HepG2 (cell line): Measurements from ENCODE around the gene C10orf120. TPM values are rescaled to one million over a fixed set of nuclear protein-coding genes. Genes with fewer than 3 reads are reported as not detected.

Experiments used
- ATAC-seq: fragments of 200-7000 bp; cut with Tn5 transposase; 3 replicates; pipeline ENCODE4 v1.9.1; 2020; ENCODE audit warnings: mild to moderate bottlenecking, moderate library complexity
- BruUV-seq: library from RNA; stranded (reverse); fragments of 400-500 nt; replicated peaks from 2 replicates; lab custom pipeline; 2021; lab: Mats Ljungman, UMichigan
- CTCF ChIA-PET: fragments of 300-600 bp; formaldehyde crosslinking; extraction: SDS; loops from one replicate; lab custom pipeline; 2021; ENCODE audit warnings: low total read pairs, inconsistent platforms, low intra/inter-chr PET ratio; lab: Yijun Ruan, JAX
- POLR2A ChIA-PET: fragments of 350-600 bp; sonication (Branson Sonifier 250); formaldehyde crosslinking; loops from one replicate; lab custom pipeline; 2020; ENCODE audit warnings: antibody characterized with exemption, inconsistent platforms; lab: Yijun Ruan, JAX
- DNase-seq: peaks from one replicate; pipeline ENCODE4 v3.0.0-alpha.2; 2015; ENCODE audit warnings: low spot score
- FAIRE-seq: peaks from 3 replicates; lab custom pipeline; 2011; peaks lifted over from hg19 to GRCh38; lab: Jason Lieb, UNC
- H2AFZ ChIP-seq: one replicate; pipeline ENCODE4 v1.6.1; 2011; ENCODE audit warnings: low read length, inconsistent platforms
- H3K27ac ChIP-seq: fragments of 300-600 bp; 3 replicates; pipeline ENCODE4 v1.8.0; 2011; ENCODE audit warnings: mixed run types, mild to moderate bottlenecking, mixed read lengths, low read length, inconsistent platforms; ENCODE audit not compliant: insufficient read depth; ENCODE audit errors: extremely low read length
- H3K27me3 ChIP-seq, 2 experiments: fragments of 200-600 bp in 1 of 2; 2 replicates in 1 of 2; 3 replicates in 1 of 2; pipeline versions ENCODE4 v1.6.0 to v1.8.0; 2011; ENCODE audit warnings: low read length in 2 of 2, mild to moderate bottlenecking in 2 of 2, moderate library complexity in 2 of 2, inconsistent platforms in 1 of 2; ENCODE audit not compliant: insufficient read depth in 2 of 2, control insufficient read depth in 1 of 2
- H3K36me3 ChIP-seq, 2 experiments: fragments of 200-600 bp in 1 of 2; replicated peaks in 1 of 2; 2 replicates in 1 of 2; 3 replicates in 1 of 2; pipeline versions ENCODE4 v1.5.1 to v1.8.0; 2011; ENCODE audit warnings: low read length in 2 of 2, inconsistent platforms in 1 of 2; ENCODE audit not compliant: insufficient read depth in 2 of 2, control insufficient read depth in 1 of 2
- H3K4me1 ChIP-seq: 2 replicates; pipeline ENCODE4 v1.5.1; 2012; ENCODE audit warnings: low read length, inconsistent platforms; ENCODE audit not compliant: insufficient read depth
- H3K4me2 ChIP-seq: 2 replicates; pipeline ENCODE4 v1.6.0; 2011; ENCODE audit warnings: low read depth, low read length, inconsistent platforms
- H3K4me3 ChIP-seq, 3 experiments: fragments of 200-600 bp in 1 of 3; sonication (generic), shearing (Covaris generic) in 1 of 3; replicated peaks in 1 of 3; 2 replicates each; pipeline ENCODE4 v1.5.1; 2011 to 2016; ENCODE audit warnings: low read length in 3 of 3, inconsistent platforms in 2 of 3, low read depth in 2 of 3, mild to moderate bottlenecking in 2 of 3, control low read depth in 1 of 3, mixed read lengths in 1 of 3; ENCODE audit not compliant: insufficient read depth in 1 of 3
- H3K79me2 ChIP-seq: one replicate; pipeline ENCODE4 v1.6.1; 2011; ENCODE audit warnings: low read length, inconsistent platforms; ENCODE audit not compliant: insufficient read depth
- H3K9ac ChIP-seq: 2 replicates; pipeline ENCODE4 v1.6.0; 2011; ENCODE audit warnings: mild to moderate bottlenecking, low read depth, low read length, inconsistent platforms; ENCODE audit not compliant: insufficient read depth
- H3K9me3 ChIP-seq: 2 replicates; pipeline ENCODE4 v1.5.1; 2012; ENCODE audit warnings: mild to moderate bottlenecking, low read length
- H4K20me1 ChIP-seq: 2 replicates; pipeline ENCODE4 v1.6.0; 2011; ENCODE audit warnings: inconsistent platforms, mild to moderate bottlenecking, low read length, moderate library complexity; ENCODE audit not compliant: insufficient read depth
- HOXA7 ChIP-seq: sonication (generic); formaldehyde crosslinking; IDR thresholded peaks from 2 replicates; pipeline ENCODE4 v1.8.1; 2022; ENCODE audit warnings: mild to moderate bottlenecking, missing genetic modification reagents, moderate library complexity
- MBD4 ChIP-seq: IDR thresholded peaks from 2 replicates; pipeline ENCODE4 v1.6.1; 2012; ENCODE audit warnings: low read length, inconsistent platforms, borderline replicate concordance
- ZBTB25 ChIP-seq: IDR thresholded peaks from 2 replicates; pipeline ENCODE4 v1.6.1; 2018; ENCODE audit warnings: missing genetic modification reagents
- ZBTB37 ChIP-seq: sonication (generic); formaldehyde crosslinking; IDR thresholded peaks from 2 replicates; pipeline ENCODE4 v1.4.0; 2020; ENCODE audit warnings: mild to moderate bottlenecking, missing genetic modification reagents
- ZNF496 ChIP-seq: sonication (generic); formaldehyde crosslinking; IDR thresholded peaks from 2 replicates; pipeline ENCODE4 v1.8.1; 2023; ENCODE audit warnings: mild to moderate bottlenecking, moderate library complexity, missing genetic modification reagents; ENCODE audit not compliant: insufficient replicate concordance
- ZNF615 ChIP-seq: sonication (generic); formaldehyde crosslinking; IDR thresholded peaks from 2 replicates; pipeline ENCODE4 v1.5.0; 2020; ENCODE audit warnings: mild to moderate bottlenecking, missing genetic modification reagents, borderline replicate concordance
- WGBS: methylation state at CpG from one replicate; pipeline ENCODE4 v1.1.6; 2017; ENCODE audit warnings: low lambda C conversion rate; 5-methylcytosine and 5-hydroxymethylcytosine counted together
- in situ Hi-C: cut with HindIII; loops from 2 replicates; pipeline ENCODE4 v1.10.0; 2017; ENCODE audit warnings: low pct_unique_long_range_greater_than_20kb; ENCODE audit not compliant: extremely low pct_ligation_motif_present
- intact Hi-C: fragments of 100-400 bp; cut with micrococcal nuclease; formaldehyde crosslinking; loops from one replicate; pipeline ENCODE4 v1.10.0; 2022; ENCODE audit not compliant: unreplicated experiment
- polyA plus RNA-seq, 8 experiments: library from polyadenylated mRNA; depleted of rRNA in 3 of 8; stranded (reverse) in 7 of 8; unstranded in 1 of 8; fragments of >200 nt; fragmentation: Illumina TruSeq in 4 of 8; extraction: Trizol in 4 of 8; gene quantifications; 2 replicates each; pipeline versions ENCODE4 v1.2.1 to v1.2.3, GENCODE V29; 2011 to 2016; ENCODE audit warnings: low read depth in 4 of 8, missing spikeins in 1 of 8, mixed read lengths in 1 of 8; ENCODE audit not compliant: insufficient read depth in 1 of 8
- total RNA-seq, 5 experiments: library from RNA; depleted of rRNA; stranded (reverse); fragments of >200 nt; fragmentation: Illumina TruSeq; extraction: Trizol; gene quantifications; 2 replicates each; pipeline ENCODE4 v1.2.3, GENCODE V29; 2016; ENCODE audit warnings: low read depth in 1 of 5

C10orf120 gene
- total and polyA plus RNA-seq, 2 of the 13 experiments (the other 11 are each of a cell fraction or from before 2014, with no cell fraction given): not detected

- TF ChIP-seq ZBTB37 (CRISPR knock-in tag): no peak
These were observed 36.0 kb downstream of the C10orf120 start (continued) for GRCh38 chr10:122663516-122664130.

GRCh38 chr10:122662231-122662630 is 37.4 kb downstream of the C10orf120 start:
- Histone ChIP-seq H3K4me2 (no peak overlapping the region), H3K9ac (no peak overlapping the region), H3K79me2 (no peaks in the 10 kb centered on the region), H3K36me3 (no peaks in the 10 kb centered on the region), H4K20me1 (no peaks in the 10 kb centered on the region), H3K4me1 (no peaks in the 10 kb centered on the region), H3K27me3 (peaks cover 1 to 58% of the 10 kb centered on the region in 2 experiments; a peak in 3 of 5 replicates), H3K9me3 (no peaks in the 10 kb centered on the region), H3K27ac (no peak overlapping the region), H2AFZ (no peak overlapping the region), H3K4me3 (no peak overlapping the region)
- 12% methylated on average over 6 of the region's 6 CpGs for WGBS
- ATAC-seq (no peak), FAIRE-seq (no peak), DNase-seq (no peak)
- in situ Hi-C loops: no loop called here
- CTCF ChIA-PET: no interaction called here
- intact Hi-C loops: no loop called here
- BruUV-seq: no TSS peak
- POLR2A ChIA-PET: no interaction called here
- no peak for TF ChIP-seq HOXA7 (CRISPR knock-in tag)

- H3K36me3 ChIP-seq: no peaks in the 10 kb centered on the region
- TF ChIP-seq ZNF496 (no peak), MBD4 (no peak), ZBTB25 (CRISPR knock-in tag) (no peak), ZNF615 (CRISPR knock-in tag) (no peak)
- ChIA-PET CTCF (no interaction called here), POLR2A (no interaction called here)
- in situ Hi-C loops (no loop called here), intact Hi-C loops (no loop called here)
- no peak overlapping the region for H2AFZ ChIP-seq
- H4K20me1 ChIP-seq: no peaks in the 10 kb centered on the region
- H3K27me3 ChIP-seq: peaks cover 2 to 66% of the 10 kb centered on the region in 2 experiments; a peak in 3 of 5 replicates
- H3K79me2 ChIP-seq: no peaks in the 10 kb centered on the region
- H3K9ac ChIP-seq: no peak overlapping the region
- DNase-seq (no peak), FAIRE-seq (no peak), ATAC-seq (no peak)
- BruUV-seq: no TSS peak
- H3K4me3 ChIP-seq: no peak overlapping the region
- H3K4me1 ChIP-seq: no peaks in the 10 kb centered on the region
- H3K9me3 ChIP-seq: no peaks in the 10 kb centered on the region
- H3K4me2 ChIP-seq: no peak overlapping the region
- H3K27ac ChIP-seq: no peak overlapping the region
- 4% methylated on average over 6 of the region's 6 CpGs for WGBS
These were observed 39.0 kb downstream of the C10orf120 start for GRCh38 chr10:122660696-122661095.
